H1 (cell line): ENCODE data around the gene HLX. TPM values are rescaled to one million over a fixed set of nuclear protein-coding genes. Genes with fewer than 3 reads are reported as not detected.

Experiments
- CTCF ChIA-PET: fragments of 300-600 bp; sonication (Branson Sonifier 250); formaldehyde crosslinking; loops from one replicate; lab custom pipeline; 2021; ENCODE audit not compliant: partially characterized antibody; lab: Charles Lee
- POLR2A ChIA-PET: fragments of 300-600 bp; sonication (Branson Sonifier 250); formaldehyde crosslinking; loops from one replicate; lab custom pipeline; 2021; ENCODE audit warnings: inconsistent platforms; ENCODE audit not compliant: partially characterized antibody; lab: Charles Lee
- DNase-seq, 2 experiments: peaks; one replicate each; pipeline versions ENCODE4 v3.0.0 to v3.0.0-alpha.2; 2010 to 2022; ENCODE audit warnings: low spot score in 2 of 2, low read depth in 1 of 2, mixed read lengths in 1 of 2
- FAIRE-seq: peaks from 2 replicates; lab custom pipeline; 2011; peaks lifted over from hg19 to GRCh38; lab: Jason Lieb, UNC
- H2AFZ ChIP-seq: 2 replicates; pipeline ENCODE4 v1.8.1; 2012; ENCODE audit warnings: low read length, inconsistent platforms
- H2AK5ac ChIP-seq: 2 replicates; pipeline ENCODE4 v1.6.1; 2013; ENCODE audit warnings: low read depth, low read length
- H2BK120ac ChIP-seq: replicated peaks from 2 replicates; pipeline ENCODE3; 2013; ENCODE audit warnings: low read depth, low read length, inconsistent platforms
- H2BK12ac ChIP-seq: 2 replicates; pipeline ENCODE4 v1.6.1; 2013; ENCODE audit warnings: low read depth, low read length
- H2BK15ac ChIP-seq: 2 replicates; pipeline ENCODE4 v1.6.1; 2013; ENCODE audit warnings: low read length
- H2BK20ac ChIP-seq: 2 replicates; pipeline ENCODE4 v1.6.1; 2013; ENCODE audit warnings: low read length
- H2BK5ac ChIP-seq: 2 replicates; pipeline ENCODE4 v1.6.1; 2013; ENCODE audit warnings: low read depth, low read length
- H3K14ac ChIP-seq: 2 replicates; pipeline ENCODE4 v1.6.1; 2013; ENCODE audit warnings: inconsistent platforms; ENCODE audit not compliant: insufficient read length
- H3K18ac ChIP-seq: 2 replicates; pipeline ENCODE4 v1.6.1; 2013; ENCODE audit warnings: low read length; ENCODE audit errors: extremely low read depth
- H3K23ac ChIP-seq: 2 replicates; pipeline ENCODE4 v1.6.1; 2013; ENCODE audit warnings: inconsistent platforms; ENCODE audit not compliant: insufficient read length
- H3K23me2 ChIP-seq: 2 replicates; pipeline ENCODE4 v1.6.1; 2013; ENCODE audit warnings: low read depth, low read length
- H3K27ac ChIP-seq: 2 replicates; pipeline ENCODE4 v1.6.1; 2011; ENCODE audit warnings: low read depth, low read length, inconsistent platforms
- H3K27me3 ChIP-seq, 4 experiments: replicated peaks in 1 of 4; 1 replicate in 1 of 4; 2 replicates in 3 of 4; pipeline versions ENCODE4 v1.6.1 to v1.8.1; 2011 to 2013; ENCODE audit warnings: low read length in 3 of 4, mild to moderate bottlenecking in 3 of 4, inconsistent platforms in 2 of 4, mixed read lengths in 2 of 4, moderate library complexity in 1 of 4; ENCODE audit not compliant: control insufficient read depth in 3 of 4, insufficient read depth in 3 of 4; ENCODE audit errors: extremely low read depth in 1 of 4
- H3K36me3 ChIP-seq, 4 experiments: 2 replicates each; pipeline versions ENCODE4 v1.6.1 to v1.8.1; 2011 to 2013; ENCODE audit warnings: mild to moderate bottlenecking in 4 of 4, low read length in 3 of 4, moderate library complexity in 2 of 4, control low read depth in 1 of 4, inconsistent platforms in 1 of 4; ENCODE audit not compliant: insufficient read depth in 4 of 4, control insufficient read depth in 2 of 4
- H3K4ac ChIP-seq: replicated peaks from 2 replicates; pipeline ENCODE3; 2013; ENCODE audit warnings: low read length, low read depth, mixed read lengths, inconsistent platforms; ENCODE audit not compliant: insufficient read length
- H3K4me1 ChIP-seq, 4 experiments: replicated peaks in 1 of 4; 1 replicate in 1 of 4; 2 replicates in 3 of 4; pipeline versions ENCODE4 v1.6.1 to v1.8.1; 2011 to 2013; ENCODE audit warnings: low read length in 3 of 4, inconsistent platforms in 2 of 4, mixed read lengths in 1 of 4; ENCODE audit not compliant: insufficient read depth in 4 of 4, control insufficient read depth in 3 of 4
- H3K4me2 ChIP-seq, 2 experiments: 2 replicates each; pipeline versions ENCODE4 v1.6.1 to v1.8.1; 2011 to 2013; ENCODE audit warnings: low read depth in 2 of 2, low read length in 2 of 2, control low read depth in 1 of 2, inconsistent platforms in 1 of 2, mild to moderate bottlenecking in 1 of 2; ENCODE audit not compliant: insufficient read depth in 1 of 2
- H3K4me3 ChIP-seq, 4 experiments: fragments of 200-600, 300-600 bp in 1 of 4; sonication (generic), shearing (Covaris generic), sonication (Bioruptor Twin) in 1 of 4; 2 replicates each; pipeline versions ENCODE4 v1.5.1 to v1.8.1; 2011 to 2016; ENCODE audit warnings: low read length in 4 of 4, low read depth in 3 of 4, control low read depth in 2 of 4, inconsistent platforms in 2 of 4, mild to moderate bottlenecking in 2 of 4, mixed read lengths in 1 of 4, moderate library complexity in 1 of 4; ENCODE audit not compliant: insufficient read depth in 2 of 4; ENCODE audit errors: extremely low read depth in 1 of 4
- H3K56ac ChIP-seq: replicated peaks from 2 replicates; pipeline ENCODE3; 2013; ENCODE audit warnings: low read depth, mild to moderate bottlenecking, mixed read lengths, low read length, inconsistent platforms; ENCODE audit not compliant: insufficient read length
- H3K79me1 ChIP-seq: 2 replicates; pipeline ENCODE4 v1.6.1; 2013; ENCODE audit warnings: low read depth, low read length, control low read depth
- H3K79me2 ChIP-seq, 2 experiments: 2 replicates each; pipeline versions ENCODE4 v1.6.1 to v1.8.1; 2012 to 2013; ENCODE audit warnings: low read length in 2 of 2, mild to moderate bottlenecking in 2 of 2, inconsistent platforms in 1 of 2; ENCODE audit not compliant: insufficient read depth in 2 of 2, control insufficient read depth in 1 of 2
- H3K9ac ChIP-seq, 4 experiments: replicated peaks in 1 of 4; 1 replicate in 1 of 4; 2 replicates in 3 of 4; pipeline versions ENCODE4 v1.6.1 to v1.8.1; 2011 to 2013; ENCODE audit warnings: low read depth in 3 of 4, low read length in 3 of 4, control low read depth in 2 of 4, mild to moderate bottlenecking in 2 of 4, moderate library complexity in 2 of 4, inconsistent platforms in 1 of 4; ENCODE audit errors: extremely low read depth in 1 of 4
- H3K9me3 ChIP-seq, 2 experiments: 2 replicates each; pipeline versions ENCODE4 v1.6.1 to v1.8.1; 2012 to 2013; ENCODE audit warnings: mild to moderate bottlenecking in 2 of 2, moderate library complexity in 2 of 2, control low read depth in 1 of 2, inconsistent platforms in 1 of 2, low read depth in 1 of 2, low read length in 1 of 2, mixed read lengths in 1 of 2; ENCODE audit not compliant: insufficient read depth in 2 of 2
- H4K20me1 ChIP-seq, 2 experiments: replicated peaks in 1 of 2; 2 replicates each; pipeline versions ENCODE3 to v1.8.1; 2011 to 2013; ENCODE audit warnings: inconsistent platforms in 2 of 2, low read length in 2 of 2, mild to moderate bottlenecking in 1 of 2; ENCODE audit not compliant: insufficient read depth in 2 of 2, control insufficient read depth in 1 of 2
- H4K5ac ChIP-seq: 2 replicates; pipeline ENCODE4 v1.6.1; 2013; ENCODE audit warnings: low read length, low read depth, mixed read lengths, inconsistent platforms; ENCODE audit not compliant: insufficient read length
- H4K8ac ChIP-seq: 2 replicates; pipeline ENCODE4 v1.8.0; 2013; ENCODE audit warnings: mild to moderate bottlenecking, moderate library complexity, low read length, inconsistent platforms; ENCODE audit not compliant: insufficient read depth; ENCODE audit errors: extremely low read depth
- H4K91ac ChIP-seq: replicated peaks from 2 replicates; pipeline ENCODE3; 2013; ENCODE audit warnings: low read length, mixed read lengths, inconsistent platforms; ENCODE audit not compliant: insufficient read length
- CBX8 ChIP-seq: fragments of 300-800, 300-1000 bp; sonication (generic); IDR thresholded peaks from 2 replicates; pipeline ENCODE4 v1.7.1; 2016; ENCODE audit warnings: low read depth, low read length, borderline replicate concordance
- CEBPB ChIP-seq: IDR thresholded peaks from 2 replicates; pipeline ENCODE4 v1.6.1; 2012; ENCODE audit warnings: low read depth, low read length
- CHD2 ChIP-seq: IDR thresholded peaks from 2 replicates; pipeline ENCODE4 v1.6.1; 2012; ENCODE audit warnings: low read length, improper control_type of control experiment
- EZH2 ChIP-seq: fragments of 200-600 bp; sonication (generic); IDR thresholded peaks from 2 replicates; pipeline ENCODE4 v1.7.1; 2012; ENCODE audit warnings: low read depth, mild to moderate bottlenecking, moderate library complexity, low read length, inconsistent platforms; ENCODE audit not compliant: severe bottlenecking
- FOSL1 ChIP-seq: IDR thresholded peaks from 2 replicates; pipeline ENCODE4 v1.6.1; 2011; ENCODE audit warnings: mild to moderate bottlenecking, low read depth, low read length, moderate library complexity; ENCODE audit not compliant: insufficient read depth
- POLR2A ChIP-seq, 2 experiments: IDR thresholded peaks; 1 replicate in 1 of 2; 2 replicates in 1 of 2; pipeline ENCODE4 v1.6.1; 2011; ENCODE audit warnings: low read depth in 2 of 2, low read length in 2 of 2, mild to moderate bottlenecking in 2 of 2; ENCODE audit errors: control extremely low read depth in 1 of 2
- RBBP5 ChIP-seq: IDR thresholded peaks from 2 replicates; pipeline ENCODE4 v1.7.1; 2012; ENCODE audit warnings: low read depth, mild to moderate bottlenecking, inconsistent platforms, low read length, moderate library complexity, borderline replicate concordance
- RNF2 ChIP-seq: fragments of 200-900, 300-1000 bp; sonication (generic); IDR thresholded peaks from 2 replicates; pipeline ENCODE4 v1.7.1; 2016; ENCODE audit warnings: borderline replicate concordance, low read depth, mild to moderate bottlenecking, antibody characterized with exemption, low read length; ENCODE audit not compliant: poor library complexity, severe bottlenecking; ENCODE audit errors: missing control alignments
- SUZ12 ChIP-seq: fragments of 200-600 bp; sonication (generic); IDR thresholded peaks from 2 replicates; pipeline ENCODE4 v1.6.1; 2012; ENCODE audit warnings: mild to moderate bottlenecking, inconsistent platforms, low read length, moderate library complexity, mixed read lengths
- TEAD4 ChIP-seq: IDR thresholded peaks from 2 replicates; pipeline ENCODE4 v1.6.1; 2012; ENCODE audit warnings: low read depth, low read length, inconsistent platforms, mixed read lengths
- WGBS, 2 experiments: shearing (Covaris generic) in 1 of 2; methylation state at CpG; one replicate each; pipeline versions ENCODE4 v1.1.6 to v1.1.7; 2013 to 2015; ENCODE audit warnings: low lambda C conversion rate in 2 of 2, mixed read lengths in 2 of 2, inconsistent platforms in 1 of 2, low coverage in 1 of 2, missing lambda C conversion rate in 1 of 2; ENCODE audit not compliant: insufficient replicate concordance in 2 of 2, insufficient coverage in 1 of 2, insufficient read length in 1 of 2; ENCODE audit errors: extremely low coverage in 1 of 2, missing lambda C conversion rate in 1 of 2; 5-methylcytosine and 5-hydroxymethylcytosine counted together
- polyA plus RNA-seq, 7 experiments: library from polyadenylated mRNA; depleted of rRNA in 3 of 7; stranded (reverse) in 5 of 7; unstranded in 2 of 7; fragments of >200 nt in 5 of 7; fragments of 200-250 nt in 2 of 7; gene quantifications; 1 replicate in 5 of 7; 2 replicates in 1 of 7; 4 replicates in 1 of 7; pipeline versions ENCODE4 v1.2.1 to v1.2.3, GENCODE V29; 2011 to 2013; ENCODE audit warnings: missing spikeins in 2 of 7, mixed read lengths in 2 of 7
- total RNA-seq: library from RNA; stranded (reverse); fragmentation: NEBNext Ultra II Directional; extraction: Animal tissue kit (Norgen Biotek cat#: 25700); gene quantifications from 2 replicates; pipeline ENCODE4 v1.2.1, GENCODE V29; 2021
- TF ChIP-seq, protein P1 (sequence below): IDR thresholded peaks from 2 replicates; pipeline ENCODE4 v1.6.1; 2012; ENCODE audit warnings: inconsistent platforms

HLX gene
- total and polyA plus RNA-seq, 2 of the 8 experiments (the other 6 are each of a cell fraction or from before 2014, with no cell fraction given) = 0.11 to 0.30 TPM

- Histone ChIP-seq H3K9ac (no peak overlapping the region), H3K23ac (no peak overlapping the region), H2AK5ac (no peak overlapping the region), H3K79me2 (no peaks in the 10 kb centered on the region), H2BK120ac (no peak overlapping the region), H2BK12ac (no peak overlapping the region), H3K9me3 (no peaks in the 10 kb centered on the region), H3K56ac (no peak overlapping the region), H3K4ac (no peak overlapping the region), H3K27ac (no peak overlapping the region), H3K36me3 (no peaks in the 10 kb centered on the region; a peak in 1 of 8 replicates), H2BK15ac (0 out of 2 replicates have a peak overlapping the region, but pooled peaks have one; percentile 8), H4K20me1 (peaks cover 21 to 35% of the 10 kb centered on the region in 2 experiments), H4K91ac (no peak overlapping the region), H3K79me1 (no peaks in the 10 kb centered on the region), H3K4me2 (peak overlapping the region; percentile 46 to 95), H4K8ac (no peak overlapping the region), H3K18ac (no peak overlapping the region), H4K5ac (no peak overlapping the region), H2AFZ (no peak overlapping the region), H3K27me3 (peaks cover 85 to 100% (median 97%) of the 10 kb centered on the region in 4 experiments), H2BK5ac (no peak overlapping the region), H2BK20ac (no peak overlapping the region), H3K23me2 (peaks cover 13% of the 10 kb centered on the region; the same call in 1 of the 2 replicates), H3K14ac (no peak overlapping the region), H3K4me3 (peak overlapping the region in 1 of 4 experiments; percentile 65; a peak in 2 of 8 replicates), H3K4me1 (peaks cover 15 to 39% (median 19%) of the 10 kb centered on the region in 4 experiments)
- ChIA-PET CTCF (interaction anchor here (1.0 to 2.5 kb wide), 2 partner anchors 14 to 294 kb away, joined by 3 to 9 read pairs; no protein-coding TSS in a partner anchor), POLR2A (no interaction called here)
- 2% methylated on average over 37 of the region's 37 CpGs; no CpG with 5 or more reads in 1 of the 2 experiments for WGBS, 2 experiments
- DNase-seq (peak in 1 of 2 experiments; percentile 67), FAIRE-seq (no peak)
- TF ChIP-seq CEBPB (peak; percentile 93), EZH2 (peak; percentile 88), SUZ12 (peak; percentile 75), CHD2 (no peak), RNF2 (peak; percentile 98), POLR2A (IDR thresholded peaks at IDR 0.05; ENCODE audit: control extremely low read depth in 1 of 2, low read depth in 2 of 2, low read length in 2 of 2) (no peak), RBBP5 (0 out of 2 replicates have a peak, but pooled peaks have one; percentile 31), TEAD4 (no peak), FOSL1 (no peak), CBX8 (peak; percentile 55; the same call in 1 of the 2 replicates)
- TF ChIP-seq, protein P1, sequence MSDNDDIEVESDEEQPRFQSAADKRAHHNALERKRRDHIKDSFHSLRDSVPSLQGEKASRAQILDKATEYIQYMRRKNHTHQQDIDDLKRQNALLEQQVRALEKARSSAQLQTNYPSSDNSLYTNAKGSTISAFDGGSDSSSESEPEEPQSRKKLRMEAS = no peak
These were observed 1.7 kb downstream of the HLX start for GRCh38 chr1:220880726-220881506.
